ENCODE results near the gene HSD11B2.
A peak's percentile ranks its signal among the peaks of the same experiment; 100 is the strongest.

Gene HSD11B2

DNA sequence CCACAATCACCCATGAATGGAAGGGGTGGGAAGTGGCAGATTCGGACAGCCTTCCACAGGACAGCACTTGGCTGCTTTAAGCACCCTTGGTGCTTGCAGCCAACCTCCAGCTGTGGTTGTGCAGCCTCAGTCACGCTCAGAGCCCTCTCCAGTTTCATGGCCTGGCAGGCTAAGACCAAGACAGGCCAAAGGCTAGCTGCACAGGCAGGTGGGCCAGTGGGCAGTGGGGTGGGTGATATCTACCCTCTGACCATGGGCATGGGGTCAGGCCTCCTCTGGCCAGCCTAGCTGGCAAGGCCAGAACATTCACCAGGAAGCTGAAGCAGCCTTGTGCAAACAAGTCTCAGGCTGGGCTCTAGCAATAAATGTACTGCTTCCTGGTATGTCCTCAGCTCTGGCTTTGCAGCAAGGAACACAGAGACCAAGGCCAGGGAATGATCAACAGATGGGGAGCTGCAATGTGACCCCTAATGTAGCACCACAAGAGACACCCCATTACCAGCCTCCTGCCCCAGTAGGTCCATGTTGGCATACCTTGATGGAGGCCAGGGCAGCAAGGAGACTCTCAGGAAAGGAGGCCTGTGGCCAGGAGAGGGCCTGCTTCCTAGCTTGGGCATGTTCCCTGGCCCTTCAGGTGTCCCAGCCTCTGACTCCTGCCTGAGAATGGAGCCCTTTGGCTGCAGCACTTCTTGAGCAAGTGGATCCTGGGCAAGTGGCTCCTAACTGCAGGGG lies 20.9 kb downstream of the HSD11B2 start:
- DNase-seq (ENCODE audit: low read depth), result no peak

DNA sequence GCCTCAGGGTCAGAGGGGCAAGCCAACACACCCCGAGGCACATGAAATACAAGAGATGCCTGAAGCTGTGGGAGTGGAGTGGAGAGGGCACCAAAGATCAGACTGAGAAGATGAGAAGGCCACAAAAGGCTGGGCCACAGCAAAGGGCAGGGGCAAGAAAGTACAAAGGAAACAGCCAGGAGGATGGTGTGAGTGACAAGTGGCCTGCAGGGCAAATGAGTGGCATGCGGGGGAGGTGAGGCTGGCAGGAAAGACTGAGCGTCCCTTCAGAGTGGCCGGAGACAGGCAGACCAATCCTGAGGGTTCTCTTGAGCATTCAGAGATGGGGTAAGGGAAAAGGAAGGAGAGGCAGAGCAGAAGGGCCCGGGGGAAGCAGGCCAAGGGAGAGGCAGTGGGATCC lies 23.2 kb downstream of the HSD11B2 start:
- DNase-seq (ENCODE audit: low read depth), result no peak

DNA sequence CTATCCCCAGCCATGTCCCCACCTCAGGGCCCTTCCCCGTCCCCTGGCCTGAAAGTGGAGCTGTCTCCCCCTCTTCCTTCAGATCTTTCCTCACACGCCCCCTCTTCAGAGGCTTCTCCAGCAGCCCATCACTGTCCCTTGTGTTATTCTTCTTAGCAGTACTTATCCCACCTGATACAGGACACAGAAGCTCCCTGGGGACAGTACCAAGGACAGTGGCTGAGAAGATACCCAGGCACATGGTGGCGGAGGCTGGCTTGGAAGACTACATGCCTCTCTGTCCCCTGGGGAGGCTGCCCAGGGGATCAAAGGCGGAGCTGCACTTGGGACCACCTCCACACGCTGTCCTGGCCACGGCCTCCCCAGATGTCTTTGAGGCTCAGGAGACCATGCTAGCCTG lies 23.9 kb downstream of the HSD11B2 start:
- no peak for DNase-seq (ENCODE audit: low read depth)

DNA sequence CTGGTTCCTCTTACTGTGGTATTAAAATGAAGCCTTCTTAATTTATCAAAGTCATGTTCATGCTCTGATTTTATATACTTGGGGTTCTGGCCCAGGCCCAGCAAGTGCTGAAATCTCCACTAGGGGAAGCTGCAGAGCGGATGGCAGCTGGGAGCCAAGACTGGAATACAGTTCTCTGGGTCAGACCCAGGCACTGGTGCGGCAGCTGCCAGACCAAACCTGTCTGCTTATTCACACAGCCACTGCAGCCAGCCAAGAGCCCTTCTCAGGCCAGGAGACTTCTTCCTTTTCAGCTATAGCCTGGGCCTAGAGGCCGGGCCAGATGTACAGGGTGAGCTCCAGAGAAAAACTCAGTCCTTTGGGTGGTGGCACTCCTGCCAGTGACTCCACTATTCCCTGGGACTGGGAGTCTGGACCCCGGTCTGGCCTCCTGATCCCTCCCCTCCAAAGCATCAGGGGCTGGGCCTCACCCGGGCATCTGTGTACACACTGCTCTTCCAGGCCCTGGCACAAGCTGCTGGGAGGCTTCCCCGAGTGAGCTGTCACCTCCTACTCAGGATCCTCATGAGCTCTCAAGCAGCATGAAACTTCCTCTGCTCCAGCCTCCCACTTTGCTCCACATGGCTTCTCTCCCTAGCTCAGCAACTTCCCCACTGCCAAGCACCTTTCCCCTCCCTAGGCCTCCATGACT lies 25.6 kb downstream of the HSD11B2 start:
- peak; percentile 59 for DNase-seq (ENCODE audit: low read depth)

DNA sequence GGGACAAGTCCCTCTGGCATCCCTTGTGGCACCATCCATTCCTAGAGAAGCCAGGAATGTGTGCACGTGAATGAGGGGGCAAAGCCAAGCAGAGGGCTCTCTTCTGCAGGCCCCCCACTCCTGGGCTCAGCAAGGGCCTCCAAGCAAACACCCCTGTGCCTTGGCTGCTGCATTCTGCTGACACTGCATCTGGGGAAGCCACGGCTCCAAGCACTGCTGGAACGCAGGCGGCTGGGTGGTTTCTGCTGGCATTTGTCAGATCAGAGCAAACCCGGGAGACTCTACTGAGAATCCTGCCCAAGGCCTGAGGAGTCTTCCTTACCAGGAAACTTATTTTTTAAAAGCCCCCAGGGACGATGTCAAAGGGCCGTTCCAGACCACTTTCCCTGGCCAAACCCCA lies 26.7 kb downstream of the HSD11B2 start:
- DNase-seq (ENCODE audit: low read depth), result no peak

DNA sequence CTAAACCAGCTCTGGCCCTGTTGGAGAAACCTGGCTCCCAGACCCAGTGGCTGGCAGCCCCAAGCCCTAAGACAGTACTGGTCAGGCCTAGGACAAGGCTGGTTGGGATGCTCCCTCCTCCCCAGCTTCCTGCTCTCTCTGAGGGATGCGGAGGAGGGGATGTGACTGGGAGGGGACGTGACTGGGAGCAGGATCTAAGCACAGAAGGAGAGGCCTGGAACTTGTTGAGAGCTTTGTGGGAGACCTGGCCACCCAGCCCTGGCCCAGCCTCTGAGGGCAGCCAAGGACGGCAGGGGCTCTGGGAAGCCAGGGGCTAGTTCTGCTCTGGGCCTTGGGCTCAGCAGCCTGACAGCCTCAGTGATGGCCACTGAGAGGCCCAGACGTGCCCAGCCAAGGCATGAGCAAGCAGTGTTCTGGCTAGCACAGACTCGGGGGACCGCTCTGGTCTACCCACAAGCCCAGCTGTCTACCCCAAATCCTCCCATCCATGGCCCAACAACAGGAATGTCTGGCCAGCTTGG lies 27.3 kb downstream of the HSD11B2 start:
- no peak for DNase-seq (ENCODE audit: low read depth)

DNA sequence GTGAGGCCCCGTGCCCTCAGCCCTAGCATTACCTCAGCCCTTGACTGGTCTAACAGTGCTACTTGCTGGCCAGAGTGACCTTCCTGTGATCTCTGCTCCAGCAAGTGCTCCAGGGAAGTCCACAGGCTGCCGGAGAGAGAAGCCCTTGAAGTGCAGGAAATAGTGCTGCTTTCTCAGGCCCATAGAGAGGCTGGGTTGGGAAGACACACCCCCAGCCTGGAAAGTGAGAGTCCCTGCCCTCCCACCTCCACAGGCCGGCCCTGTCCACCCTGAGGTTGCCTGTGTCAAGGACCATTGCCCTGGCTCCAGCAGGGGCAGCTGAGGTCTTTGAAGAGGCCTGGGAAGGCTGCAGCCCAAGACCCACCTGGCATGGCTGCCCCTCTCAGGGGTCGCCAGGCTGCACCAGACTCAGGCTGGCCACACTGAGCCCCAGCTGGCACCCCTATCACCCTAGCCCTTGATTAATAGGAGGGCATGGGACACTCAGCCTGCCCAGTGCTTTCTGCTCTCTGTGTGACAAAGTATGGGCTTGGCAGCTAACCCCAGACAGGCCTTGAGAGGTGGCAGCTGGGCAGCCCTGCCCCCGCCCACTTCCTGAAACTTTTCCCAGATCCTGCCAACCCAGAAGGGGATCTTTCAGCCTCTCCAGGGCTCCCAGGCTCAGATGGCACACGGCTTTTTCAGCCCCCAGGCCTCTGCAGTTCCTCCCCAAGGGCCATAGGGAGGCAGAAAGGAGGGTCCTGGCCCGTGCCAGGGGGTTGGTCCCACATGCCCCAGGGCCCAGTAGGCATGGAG lies 28.3 kb downstream of the HSD11B2 start:
- DNase-seq (ENCODE audit: low read depth), result no peak

DNA sequence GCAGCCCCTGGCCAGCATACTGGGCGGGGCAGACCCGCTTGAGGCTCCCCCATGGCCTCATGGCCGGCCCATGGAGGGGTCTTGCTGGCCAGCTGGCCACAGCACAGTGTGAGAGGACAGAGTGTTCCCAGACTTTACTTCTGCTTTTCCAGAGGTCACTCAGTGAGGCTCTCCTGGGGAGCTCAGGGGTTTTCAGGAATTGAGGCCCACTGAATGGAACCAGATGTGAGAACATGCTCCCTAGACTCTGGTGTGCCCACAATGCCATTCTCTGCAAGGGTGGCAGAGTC lies 28.9 kb downstream of the HSD11B2 start:
- no peak for DNase-seq (ENCODE audit: low read depth)

DNA sequence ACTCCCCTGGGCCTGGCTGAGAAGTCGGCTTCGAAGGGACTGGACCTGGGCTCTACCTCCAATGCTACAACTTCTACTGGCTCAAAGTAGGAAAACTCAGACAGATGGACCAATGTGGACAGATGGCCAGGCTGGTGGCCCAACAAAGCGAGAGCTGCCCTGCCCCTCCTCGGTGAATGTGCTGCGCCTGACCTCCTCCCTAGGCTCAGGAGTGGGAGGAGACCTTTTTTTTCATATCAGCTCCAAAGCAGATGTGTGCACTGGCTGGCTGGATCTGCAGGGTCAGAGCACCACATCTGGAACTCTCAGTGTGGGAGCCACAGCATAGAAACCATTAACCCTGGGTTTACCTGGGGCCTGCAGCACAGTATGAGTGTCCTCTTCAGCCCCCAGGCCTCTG lies 29.2 kb downstream of the HSD11B2 start:
- DNase-seq (ENCODE audit: low read depth), result no peak

DNA sequence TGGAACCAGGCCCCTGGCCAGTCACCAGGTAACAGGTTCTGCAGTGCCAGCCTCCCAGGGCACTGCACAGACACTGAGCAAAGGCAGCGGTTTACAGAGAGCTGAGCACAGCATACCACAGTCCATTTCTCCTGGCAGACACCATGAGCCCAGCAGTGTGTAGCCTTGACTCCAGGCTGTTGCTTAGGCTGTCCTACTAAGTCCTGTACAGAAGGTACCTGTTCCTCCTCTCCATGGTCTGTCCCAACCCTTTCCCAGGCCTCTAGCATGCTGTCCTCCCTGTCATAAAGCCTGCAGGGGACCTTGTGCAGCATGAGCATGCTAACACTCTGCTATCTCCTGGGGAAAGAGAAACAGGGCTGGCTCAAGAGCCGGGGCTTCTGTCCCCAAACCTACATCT lies 30.0 kb downstream of the HSD11B2 start:
- no peak for DNase-seq (ENCODE audit: low read depth)

DNA sequence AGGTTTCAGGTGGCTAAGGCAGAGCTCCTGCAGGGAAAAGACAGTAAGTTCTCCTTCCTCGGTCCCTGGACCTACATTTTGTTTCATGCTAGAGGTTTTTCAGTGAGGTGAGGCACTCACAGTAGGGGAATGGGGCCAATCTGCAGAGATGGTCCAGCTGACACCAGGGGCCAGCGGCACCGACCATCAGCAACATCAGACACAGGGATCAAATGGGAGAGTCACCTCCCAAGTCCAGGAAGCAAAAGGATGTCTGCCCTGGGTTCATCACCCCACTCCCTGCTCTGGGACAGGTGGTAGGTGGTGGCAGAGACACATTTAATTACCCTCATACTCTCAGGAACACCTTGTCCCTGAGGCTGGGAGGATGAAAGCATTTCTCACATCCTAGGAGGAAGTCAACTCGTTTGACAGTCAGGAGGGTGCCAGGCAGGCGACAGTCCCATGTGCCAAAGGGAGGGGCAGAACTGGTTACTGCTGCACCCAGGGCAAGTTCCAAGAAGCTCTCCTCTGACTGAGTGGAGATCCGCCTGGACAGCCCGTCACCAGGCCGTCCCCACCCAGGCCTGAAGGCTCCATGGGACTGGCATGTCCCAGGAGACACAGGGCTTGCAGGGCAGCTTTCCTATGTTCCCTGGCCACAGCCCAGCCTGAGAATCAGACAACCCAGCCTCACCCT lies 30.8 kb downstream of the HSD11B2 start:
- no peak for DNase-seq (ENCODE audit: low read depth)

DNA sequence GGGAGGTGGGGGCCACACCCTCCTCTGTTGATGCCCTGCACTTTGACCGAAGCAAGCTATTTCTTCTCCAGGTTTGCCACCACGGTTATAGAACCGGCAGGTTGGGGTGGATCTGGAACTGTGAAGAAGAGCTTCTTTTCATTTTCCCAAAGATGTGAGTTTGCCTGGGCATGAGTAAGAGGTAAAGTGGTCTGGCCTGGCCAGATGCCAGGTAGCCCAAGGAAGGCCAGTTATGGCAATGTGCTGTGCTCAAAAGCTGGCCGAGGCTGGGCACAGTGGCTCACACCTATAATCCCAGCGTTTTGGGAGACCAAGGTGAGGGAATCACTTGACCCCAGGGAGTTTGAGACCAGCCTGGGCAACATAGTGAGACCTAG lies 31.3 kb downstream of the HSD11B2 start:
- no peak for DNase-seq (ENCODE audit: low read depth)

DNA sequence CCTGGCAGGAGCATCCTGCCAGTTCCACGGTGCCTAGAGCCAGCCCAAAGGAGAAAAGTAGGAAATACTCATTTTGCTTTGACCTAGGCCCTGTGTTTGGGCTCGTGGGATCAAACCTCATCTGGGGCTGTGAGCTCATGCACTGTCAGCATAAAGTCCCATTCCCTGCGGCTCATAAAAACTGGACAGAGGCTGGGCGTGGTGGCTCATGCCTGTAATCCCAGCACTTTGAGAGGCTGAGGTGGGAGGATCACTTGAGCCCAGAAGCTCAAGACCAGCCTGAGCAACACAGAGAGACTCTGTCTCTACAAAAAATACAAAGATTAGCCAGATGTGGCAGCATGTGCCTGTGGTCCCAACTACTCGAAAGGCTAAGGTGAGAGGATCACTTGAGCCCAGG lies 32.1 kb downstream of the HSD11B2 start:
- DNase-seq (ENCODE audit: low read depth), result no peak

DNA sequence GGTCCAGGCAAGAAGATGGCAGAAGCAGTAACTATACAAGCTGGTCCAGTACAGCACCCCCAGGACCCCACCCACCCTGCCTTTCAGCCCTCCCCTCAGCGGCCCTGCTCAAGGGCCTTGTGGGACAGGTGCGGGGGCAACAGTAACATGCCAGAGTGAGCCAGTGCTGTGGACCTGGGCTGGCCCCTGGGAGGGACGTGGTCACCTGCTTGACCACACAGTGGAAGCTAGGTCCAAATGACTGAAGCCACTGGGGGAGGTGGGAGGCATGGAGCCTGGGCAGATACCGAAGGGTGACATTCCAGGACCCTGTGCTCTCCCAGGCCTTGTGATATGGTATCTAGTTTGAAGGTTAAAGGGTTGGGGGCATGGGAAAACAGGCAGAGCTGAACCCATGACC lies 32.8 kb downstream of the HSD11B2 start:
- DNase-seq (ENCODE audit: low read depth), result no peak

DNA sequence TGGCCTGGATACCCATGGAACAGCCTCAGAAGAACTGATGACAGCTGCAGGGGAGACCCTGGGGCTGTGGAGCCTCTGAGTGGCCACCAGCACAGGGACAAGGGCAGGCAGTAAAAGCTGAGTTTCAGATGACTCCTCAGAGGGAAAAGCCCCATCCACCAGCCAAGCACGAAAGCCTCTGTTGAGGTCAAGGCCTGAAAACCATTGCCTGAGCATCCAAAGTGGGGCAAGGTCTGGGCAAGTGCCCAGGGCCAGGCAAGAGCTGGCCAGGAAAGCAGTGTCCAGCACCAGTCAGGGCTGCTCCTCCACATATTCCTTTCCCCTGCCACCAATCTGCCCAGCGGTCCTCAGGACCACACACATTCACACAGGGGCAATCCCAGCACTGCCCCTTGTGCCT lies 33.6 kb downstream of the HSD11B2 start:
- DNase-seq (ENCODE audit: low read depth), result no peak

DNA sequence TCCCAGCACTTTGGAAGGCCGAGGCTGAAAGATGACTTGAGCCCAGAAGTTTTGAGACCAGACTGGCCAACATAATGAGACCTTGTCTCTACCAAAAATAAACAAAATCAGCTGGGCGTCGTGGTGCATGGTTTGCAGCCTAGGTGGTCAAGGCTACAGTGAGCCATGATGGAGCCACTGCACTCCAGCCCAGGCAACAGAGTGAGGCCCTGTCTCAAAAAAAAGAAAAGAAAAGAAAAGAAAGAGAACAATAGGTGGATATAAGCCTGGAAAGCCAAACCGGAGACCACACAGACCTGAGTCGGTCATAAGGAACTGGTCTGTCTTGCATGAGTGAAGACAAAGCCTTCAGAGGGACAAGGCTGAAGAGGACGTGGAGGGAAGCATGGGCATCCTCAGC lies 35.7 kb downstream of the HSD11B2 start:
- no peak for DNase-seq (ENCODE audit: low read depth)

DNA sequence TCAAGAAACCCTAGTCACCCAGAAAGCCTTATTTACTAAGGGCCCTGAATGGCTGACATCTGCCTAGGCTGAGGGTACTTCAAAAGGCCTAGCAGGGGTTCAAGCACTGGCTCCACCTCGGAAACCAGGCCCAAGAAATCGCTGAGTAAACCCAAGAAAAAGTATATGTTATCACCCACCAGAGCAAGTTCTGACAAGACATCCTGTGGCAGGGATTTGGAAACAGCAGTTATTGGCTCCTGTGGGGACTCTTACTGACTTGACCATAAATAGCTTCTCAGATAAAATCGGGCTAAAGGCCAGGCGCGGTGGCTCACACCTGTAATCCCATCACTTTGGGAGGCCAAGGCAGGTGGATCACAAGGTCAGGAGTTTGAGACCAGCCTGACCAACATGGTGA lies 37.8 kb downstream of the HSD11B2 start:
- no peak for DNase-seq (ENCODE audit: low read depth)

DNA sequence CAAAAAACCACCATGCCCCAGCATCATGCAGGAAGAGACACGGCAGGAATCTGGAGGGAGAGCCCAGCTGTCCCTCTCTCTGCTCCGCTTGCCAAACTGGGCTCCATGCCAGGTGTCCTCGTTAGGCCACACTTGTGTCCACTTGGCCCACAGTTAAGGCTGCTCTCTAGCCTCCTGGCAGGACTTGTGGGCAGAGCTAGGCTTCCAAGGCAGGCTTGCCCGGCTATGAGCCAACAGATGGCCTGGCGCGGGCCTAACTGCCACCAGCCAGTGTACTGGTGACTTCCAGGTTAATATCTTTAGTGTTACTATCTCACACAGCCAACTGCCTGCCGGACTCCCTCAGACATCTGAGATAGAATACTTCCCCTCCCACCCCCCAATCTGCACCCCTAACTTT lies 39.4 kb downstream of the HSD11B2 start:
- DNase-seq (ENCODE audit: low read depth), result no peak

DNA sequence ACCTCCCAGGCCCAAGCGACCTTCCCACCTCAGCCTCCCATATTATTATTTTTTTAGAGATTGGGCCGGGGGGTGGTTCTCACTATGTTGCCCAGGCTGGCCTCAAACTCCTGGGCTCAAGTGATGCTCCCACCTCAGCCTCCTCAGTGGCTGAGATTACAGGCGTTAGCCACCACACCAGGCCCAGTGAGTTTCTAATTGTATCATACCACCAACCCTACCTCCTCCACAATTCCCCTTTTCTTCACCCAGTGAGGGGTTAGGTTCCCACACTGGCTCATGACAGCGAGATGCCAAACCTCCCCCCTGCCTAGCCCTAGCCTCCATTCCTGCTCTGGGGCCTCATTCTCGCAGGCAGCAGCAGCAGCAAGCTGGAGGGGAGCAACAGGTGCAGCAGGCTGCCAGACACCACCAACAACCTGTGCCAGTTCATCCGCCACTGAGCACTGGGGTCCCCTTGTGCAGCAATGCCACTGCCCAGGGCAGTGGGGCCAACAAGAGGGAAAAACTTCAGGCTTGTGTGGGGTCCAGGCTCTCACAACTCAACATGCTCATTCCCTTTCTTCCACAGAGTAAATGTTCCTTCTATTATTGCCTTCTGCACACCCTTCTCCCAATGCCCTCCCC lies 41.0 kb downstream of the HSD11B2 start:
- DNase-seq (ENCODE audit: low read depth), result no peak

DNA sequence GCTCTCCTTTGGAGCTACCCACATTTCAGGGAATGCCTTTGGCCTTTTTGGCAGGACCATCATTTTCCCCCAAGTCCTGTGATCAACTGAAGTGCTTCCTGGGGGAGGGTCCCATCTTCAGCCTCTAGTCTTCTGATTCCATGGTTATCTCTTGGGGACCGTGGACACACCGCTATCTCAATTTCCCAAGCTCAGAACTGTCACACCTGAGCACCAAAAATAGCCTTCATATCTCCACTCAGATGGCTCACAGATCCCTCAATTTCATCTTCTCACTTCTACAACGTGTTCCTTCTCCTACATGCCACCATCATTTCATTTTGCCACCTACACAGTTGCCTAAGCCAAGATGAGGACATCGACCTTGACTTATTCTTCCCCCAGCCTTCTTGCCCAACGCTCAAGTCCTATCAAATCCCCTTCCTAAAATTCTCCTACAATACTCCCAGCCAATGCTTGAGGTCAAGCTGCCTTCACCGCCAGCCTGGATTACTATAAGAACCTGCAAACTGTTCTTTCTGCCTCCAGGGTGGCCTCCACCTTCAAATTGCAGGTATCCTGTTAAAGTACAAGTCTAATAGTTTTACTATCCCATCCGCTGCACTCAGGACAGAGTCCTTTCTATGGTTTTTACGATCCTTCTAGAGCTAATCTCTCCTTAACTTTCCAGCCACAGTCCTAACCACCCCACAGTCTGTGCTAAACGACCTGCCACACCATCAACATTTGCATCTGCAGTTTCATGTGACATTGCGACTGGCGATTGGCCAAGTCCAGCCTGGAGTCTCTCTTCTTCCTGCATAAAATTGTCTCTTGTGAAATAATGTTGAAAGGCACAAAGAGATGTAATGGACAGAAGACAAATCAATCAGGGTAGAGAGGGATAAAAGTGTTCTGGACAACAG lies 43.9 kb downstream of the HSD11B2 start:
- no peak for DNase-seq (ENCODE audit: low read depth)

DNA sequence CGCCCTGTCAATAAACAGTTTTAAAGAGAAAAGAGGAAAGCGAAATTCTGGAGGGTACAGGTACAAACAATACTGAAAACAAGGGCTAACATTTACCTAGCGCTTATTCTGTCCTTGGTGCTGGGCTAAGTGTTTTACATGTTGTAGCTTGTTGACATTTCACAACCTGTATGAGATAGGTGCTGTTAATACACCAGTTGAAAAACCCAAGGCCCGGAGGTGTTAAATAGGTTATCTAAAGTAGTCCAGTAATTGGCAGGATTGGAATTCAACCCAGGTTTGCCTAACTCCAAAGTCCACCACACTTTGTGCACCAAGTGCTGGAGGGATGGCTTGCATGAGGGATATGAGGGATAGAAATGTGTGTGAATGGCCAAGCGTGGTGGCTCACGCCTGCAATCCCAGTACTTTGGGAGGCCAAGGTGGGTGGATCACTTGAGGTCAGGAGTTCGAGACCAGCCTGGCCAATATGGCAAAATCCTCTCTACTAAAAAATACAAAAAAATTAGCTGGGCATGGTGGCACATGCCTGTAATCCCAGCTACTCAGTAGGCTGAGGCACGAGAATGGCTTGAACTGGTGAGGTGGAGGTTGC lies 47.1 kb downstream of the HSD11B2 start:
- no peak for DNase-seq (ENCODE audit: low read depth)
